ENCODE data around the gene DDAH2. TPM values are rescaled to one million over a fixed set of nuclear protein-coding genes. Genes with fewer than 3 reads are reported as not detected.
A peak's percentile ranks its signal among the peaks of the same experiment; 100 is the strongest.

Gene DDAH2
- total RNA-seq, 1 donor from 2014 or later: 266 TPM

DNA sequence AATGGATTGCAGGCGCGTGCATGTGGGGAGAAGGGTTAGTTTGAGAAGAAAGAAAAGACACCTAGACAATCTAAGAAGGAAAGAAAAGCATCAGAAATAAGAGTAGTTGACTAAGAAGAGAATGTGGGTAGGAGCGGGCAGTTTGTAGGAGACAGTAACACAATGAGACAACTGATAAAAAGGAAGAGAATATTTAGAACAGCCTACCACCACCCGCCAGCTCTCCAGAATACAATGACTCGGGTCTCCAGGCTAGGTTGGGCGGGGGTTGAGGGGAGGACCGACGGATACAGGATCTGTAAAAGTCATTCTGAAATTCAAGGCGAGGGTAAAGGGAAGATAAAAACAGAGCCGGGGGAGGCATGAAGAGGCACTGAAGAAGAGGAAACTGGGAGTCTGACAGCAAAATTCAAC is 26.7 kb downstream of the DDAH2 start:
- DNase-seq: no peak

DNA sequence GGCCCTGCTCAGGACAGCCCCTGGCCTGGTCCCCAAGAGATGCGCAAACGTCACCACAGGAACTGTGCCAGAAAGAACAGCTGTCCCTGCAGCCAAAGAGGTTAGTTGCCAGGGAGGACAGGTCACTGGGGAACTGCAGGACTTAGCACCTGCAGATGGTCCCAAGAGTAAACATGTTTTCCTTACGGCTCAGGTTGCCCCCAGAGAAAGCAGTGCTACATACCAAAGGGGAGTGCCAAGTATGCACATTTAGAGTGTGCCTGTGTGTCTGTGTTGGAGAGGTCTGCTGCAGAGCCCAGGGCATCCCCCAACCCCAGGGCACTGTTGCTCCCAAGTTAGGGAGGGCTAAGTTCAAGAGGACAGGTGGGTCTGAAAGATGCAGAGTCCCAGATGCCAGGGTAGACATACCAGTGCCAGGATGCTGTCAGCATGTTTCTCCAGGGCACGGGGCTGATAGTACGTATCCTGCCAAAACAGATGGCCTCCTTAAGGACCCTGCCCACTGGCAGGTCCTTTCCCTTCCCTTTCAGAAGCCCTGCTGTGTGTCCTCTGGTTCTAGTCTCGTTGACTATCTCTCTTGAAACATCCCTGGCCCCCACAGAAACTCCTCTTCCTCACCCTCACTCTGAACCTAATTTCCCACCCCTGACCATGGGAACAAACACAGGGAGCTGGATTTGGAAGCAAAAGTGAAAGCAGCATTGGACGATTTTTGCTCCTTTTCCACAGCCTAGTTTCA is 27.3 kb downstream of the DDAH2 start:
- Mint-ChIP-seq H3K27ac (ENCODE audit: unreplicated experiment) (peak overlapping the region; percentile 99), H3K9me3 (ENCODE audit: unreplicated experiment) (peaks cover 10% of the 10 kb centered on the region), H3K27me3 (ENCODE audit: unreplicated experiment) (peaks cover 7% of the 10 kb centered on the region), H3K36me3 (ENCODE audit: unreplicated experiment) (no peaks in the 10 kb centered on the region), H3K4me1 (ENCODE audit: low read depth, unreplicated experiment) (peaks cover 13% of the 10 kb centered on the region), H3K4me3 (ENCODE audit: unreplicated experiment) (peak overlapping the region; percentile 94)
- DNase-seq: peak; percentile 48
- no peak for TF ChIP-seq CTCF (IDR thresholded peaks at IDR 0.05; ENCODE audit: partially characterized antibody, unreplicated experiment)

More for the DNA sequence above, 26.7 kb downstream of the DDAH2 start:
- TF ChIP-seq CTCF (IDR thresholded peaks at IDR 0.05; ENCODE audit: partially characterized antibody, unreplicated experiment): no peak
- H3K4me1 Mint-ChIP-seq (ENCODE audit: low read depth, unreplicated experiment): peaks cover 13% of the 10 kb centered on the region
- H3K36me3 Mint-ChIP-seq (ENCODE audit: unreplicated experiment): no peaks in the 10 kb centered on the region
- H3K27me3 Mint-ChIP-seq (ENCODE audit: unreplicated experiment): peaks cover 7% of the 10 kb centered on the region
- peak overlapping the region; percentile 94 for H3K4me3 Mint-ChIP-seq (ENCODE audit: unreplicated experiment)
- peak overlapping the region; percentile 99 for H3K27ac Mint-ChIP-seq (ENCODE audit: unreplicated experiment)
- peaks cover 10% of the 10 kb centered on the region for H3K9me3 Mint-ChIP-seq (ENCODE audit: unreplicated experiment)

DNA sequence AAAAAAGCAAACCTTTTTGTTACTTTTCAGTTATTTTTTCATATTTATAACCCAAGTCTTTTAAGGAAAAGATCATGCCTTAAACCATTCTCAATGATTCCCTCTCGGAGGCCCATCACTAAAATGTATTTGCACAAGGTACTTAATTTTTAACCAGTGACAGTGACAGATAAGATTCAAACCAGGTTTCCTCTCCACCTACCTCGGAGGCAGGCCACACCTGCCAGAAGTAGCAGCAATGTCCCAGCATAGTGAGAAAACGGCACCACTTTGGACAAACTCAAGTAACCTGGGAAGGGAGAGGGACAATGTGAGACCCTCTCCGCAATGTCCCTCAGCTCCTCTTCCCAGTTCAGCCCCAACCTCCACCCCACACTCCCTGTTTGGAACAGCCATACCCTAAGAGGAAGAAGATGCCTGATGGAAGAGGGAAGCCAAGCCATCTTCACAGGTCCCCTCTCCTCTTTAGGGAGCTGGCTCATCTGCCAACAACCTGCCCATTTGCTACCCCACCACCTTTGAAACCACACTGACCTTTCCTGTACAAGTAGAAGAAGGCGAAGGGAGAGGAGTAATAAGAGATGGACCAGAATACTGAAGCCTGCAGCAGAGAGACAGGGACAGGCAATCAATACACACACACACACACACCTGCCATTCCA is 28.2 kb downstream of the DDAH2 start:
- peaks cover 13% of the 10 kb centered on the region for H3K4me1 Mint-ChIP-seq (ENCODE audit: low read depth, unreplicated experiment)
- H3K27ac Mint-ChIP-seq (ENCODE audit: unreplicated experiment): peak overlapping the region; percentile 62
- TF ChIP-seq CTCF (IDR thresholded peaks at IDR 0.05; ENCODE audit: partially characterized antibody, unreplicated experiment): no peak
- peaks cover 7% of the 10 kb centered on the region for H3K27me3 Mint-ChIP-seq (ENCODE audit: unreplicated experiment)
- no peaks in the 10 kb centered on the region for H3K36me3 Mint-ChIP-seq (ENCODE audit: unreplicated experiment)
- H3K4me3 Mint-ChIP-seq (ENCODE audit: unreplicated experiment): peak overlapping the region; percentile 94
- peaks cover 10% of the 10 kb centered on the region for H3K9me3 Mint-ChIP-seq (ENCODE audit: unreplicated experiment)
- DNase-seq: no peak

DNA sequence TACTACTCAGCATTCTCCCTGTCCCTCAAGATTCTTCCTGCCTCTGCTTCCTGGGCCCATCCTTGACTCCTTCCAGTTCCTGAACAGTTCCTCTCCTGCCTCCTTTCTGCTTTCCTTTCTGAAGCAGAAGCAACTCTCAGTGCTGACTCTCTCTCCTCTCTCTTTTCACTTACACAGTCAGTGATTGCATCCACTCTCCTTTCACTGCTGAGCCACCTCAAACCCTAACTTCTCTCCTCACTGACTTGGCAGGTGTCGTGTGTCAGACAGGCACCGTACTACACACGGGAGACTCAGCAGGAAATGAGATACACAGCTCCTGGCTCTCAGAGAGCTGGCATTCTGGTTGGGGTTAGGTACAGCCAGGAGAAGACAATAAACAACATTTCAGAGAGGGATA is 31.5 kb downstream of the DDAH2 start:
- Mint-ChIP-seq H3K9me3 (ENCODE audit: unreplicated experiment) (peaks cover 1% of the 10 kb centered on the region), H3K27me3 (ENCODE audit: unreplicated experiment) (peaks cover 5% of the 10 kb centered on the region), H3K4me1 (ENCODE audit: low read depth, unreplicated experiment) (peaks cover 13% of the 10 kb centered on the region), H3K36me3 (ENCODE audit: unreplicated experiment) (no peaks in the 10 kb centered on the region), H3K4me3 (ENCODE audit: unreplicated experiment) (peak overlapping the region; percentile 39), H3K27ac (ENCODE audit: unreplicated experiment) (no peak overlapping the region)
- DNase-seq: no peak
- TF ChIP-seq CTCF (IDR thresholded peaks at IDR 0.05; ENCODE audit: partially characterized antibody, unreplicated experiment): no peak

DNA sequence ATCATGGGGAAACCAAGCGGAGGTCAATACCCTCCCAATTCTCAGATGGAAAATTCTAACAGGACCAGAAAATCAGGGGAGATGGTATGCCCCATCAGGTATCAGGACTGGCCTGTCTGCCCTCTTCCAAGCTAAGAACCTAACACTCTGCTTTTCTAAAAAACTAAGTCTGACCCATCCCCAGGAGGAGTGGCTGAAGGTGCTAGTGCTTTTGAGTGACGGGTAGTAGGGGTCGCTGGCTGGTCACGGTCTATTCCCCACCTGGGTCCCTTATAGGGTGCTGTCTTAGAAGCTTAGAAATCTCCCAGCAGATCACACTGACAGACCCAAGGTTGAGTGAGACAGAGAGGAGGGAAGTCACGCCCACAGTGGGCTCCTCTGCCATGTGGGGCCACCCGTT is 35.6 kb downstream of the DDAH2 start:
- Mint-ChIP-seq H3K4me1 (ENCODE audit: low read depth, unreplicated experiment) (no peaks in the 10 kb centered on the region), H3K4me3 (ENCODE audit: unreplicated experiment) (no peak overlapping the region), H3K27ac (ENCODE audit: unreplicated experiment) (no peak overlapping the region), H3K27me3 (ENCODE audit: unreplicated experiment) (no peaks in the 10 kb centered on the region), H3K9me3 (ENCODE audit: unreplicated experiment) (no peaks in the 10 kb centered on the region), H3K36me3 (ENCODE audit: unreplicated experiment) (no peaks in the 10 kb centered on the region)
- no peak for DNase-seq
- no peak for TF ChIP-seq CTCF (IDR thresholded peaks at IDR 0.05; ENCODE audit: partially characterized antibody, unreplicated experiment)
